HG02981 (cell line): ENCODE data around the gene DYNLT1.

Source experiments
- ATAC-seq: cut with Tn5 transposase; IDR thresholded peaks from one replicate; pipeline ENCODE4 v1.9.1; 2021; ENCODE audit warnings: mild to moderate bottlenecking, moderate library complexity; ENCODE audit not compliant: unreplicated experiment

The DYNLT1 gene

DNA sequence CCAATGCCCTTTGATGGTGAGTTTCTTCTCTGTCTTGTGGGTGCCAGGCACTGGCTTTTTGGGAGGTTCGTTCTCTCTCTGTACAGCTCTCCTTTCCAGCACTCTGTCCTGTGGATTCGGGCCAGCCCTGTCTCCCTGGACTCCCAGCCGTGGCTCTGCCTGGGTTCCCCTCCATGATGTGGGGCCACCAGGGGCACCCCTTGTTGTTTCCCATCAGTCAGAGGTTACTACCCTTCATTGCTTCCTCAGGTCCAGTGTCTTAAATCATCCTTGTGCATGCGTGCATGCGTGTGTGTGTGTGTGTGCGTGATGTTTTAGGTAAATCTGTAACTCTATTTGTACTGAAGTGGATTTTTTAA is 40.5 kb downstream of the DYNLT1 start:
- ATAC-seq = no peak

GRCh38 chr6:158603261-158604047 is 41.1 kb downstream of the DYNLT1 start:
- no peak for ATAC-seq

DNA sequence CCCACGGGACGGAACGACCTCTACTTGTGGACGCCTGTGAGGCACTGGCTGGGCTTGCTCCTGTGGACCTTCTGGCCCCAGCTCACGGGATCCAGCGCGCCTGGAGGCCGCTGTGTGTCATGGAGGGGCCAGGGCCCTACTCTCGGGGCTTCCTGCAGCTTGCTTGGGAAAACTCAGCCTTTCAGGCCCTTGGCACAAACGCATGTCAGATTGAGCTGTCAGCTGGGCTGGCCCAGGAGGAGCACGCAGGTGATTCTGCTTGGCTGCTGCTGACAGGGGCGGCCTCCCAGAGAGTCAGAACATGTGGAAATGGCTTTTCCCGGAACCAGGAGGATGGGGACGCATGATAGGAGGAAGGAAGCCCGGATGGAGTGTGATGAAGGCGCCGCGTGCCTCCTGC is 44.9 kb downstream of the DYNLT1 start:
- no peak for ATAC-seq

GRCh38 chr6:158597565-158597964 is 47.0 kb downstream of the DYNLT1 start:
- no peak for ATAC-seq

DNA sequence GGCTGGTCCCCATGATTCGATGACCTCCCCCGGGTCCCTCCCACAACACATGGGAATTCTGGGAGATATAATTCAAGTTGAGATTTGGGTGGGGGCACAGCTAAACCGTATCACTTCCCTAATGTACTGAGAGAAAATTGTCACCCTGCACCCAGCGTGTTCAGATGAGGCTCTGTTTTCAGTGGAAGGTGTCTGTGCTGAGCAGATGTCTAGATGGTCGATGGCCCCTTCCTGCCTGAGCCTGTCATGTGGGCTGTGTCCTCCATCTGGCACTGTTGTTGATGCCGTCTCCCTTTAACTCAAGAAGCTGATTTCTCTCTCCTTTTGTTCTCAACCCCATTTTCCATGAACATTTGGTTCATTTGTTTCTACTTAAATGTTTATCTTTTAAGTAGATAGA is 47.7 kb downstream of the DYNLT1 start:
- ATAC-seq = no peak

DNA sequence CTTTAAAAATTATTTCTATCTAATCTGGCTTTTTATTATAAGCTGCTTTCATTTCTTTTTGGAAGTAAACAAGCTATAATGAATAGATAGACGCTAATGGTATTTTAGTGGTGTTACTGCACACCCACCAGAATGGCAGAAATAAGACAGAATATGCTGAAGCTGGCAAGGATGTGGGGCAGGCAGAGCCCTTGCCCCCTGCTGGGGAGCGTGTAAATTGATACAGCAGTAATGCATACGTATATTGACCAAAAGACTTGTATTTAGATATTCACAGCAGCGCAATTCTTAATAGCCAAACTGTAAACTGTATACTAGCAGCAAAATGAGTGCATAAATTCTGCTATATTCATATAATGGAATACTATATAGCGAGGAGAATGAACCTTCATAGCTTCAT is 49.3 kb downstream of the DYNLT1 start:
- no peak for ATAC-seq

DNA sequence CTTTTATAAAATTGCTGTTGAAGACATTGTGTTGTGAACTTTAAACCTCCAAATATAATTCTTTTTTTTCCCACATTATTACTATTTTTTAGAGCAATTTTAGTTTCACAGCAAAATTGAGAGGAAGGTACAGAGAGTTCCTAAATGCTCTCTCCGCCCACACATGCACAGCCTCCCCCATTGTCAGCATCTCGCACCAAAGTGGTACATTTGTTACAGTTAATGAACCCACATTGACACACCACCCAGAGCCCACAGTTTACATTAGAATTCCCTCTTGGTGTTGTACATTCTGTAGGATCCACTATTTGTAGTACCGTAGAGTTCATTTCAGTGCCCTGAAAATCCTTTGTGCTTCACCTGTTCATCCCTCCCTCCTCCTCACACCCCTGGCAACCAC is 50.9 kb downstream of the DYNLT1 start:
- no peak for ATAC-seq

- ATAC-seq = no peak
These were observed 52.7 kb downstream of the DYNLT1 start for GRCh38 chr6:158591810-158592209.

GRCh38 chr6:158591134-158591809 is 53.3 kb downstream of the DYNLT1 start:
- ATAC-seq = no peak

DNA sequence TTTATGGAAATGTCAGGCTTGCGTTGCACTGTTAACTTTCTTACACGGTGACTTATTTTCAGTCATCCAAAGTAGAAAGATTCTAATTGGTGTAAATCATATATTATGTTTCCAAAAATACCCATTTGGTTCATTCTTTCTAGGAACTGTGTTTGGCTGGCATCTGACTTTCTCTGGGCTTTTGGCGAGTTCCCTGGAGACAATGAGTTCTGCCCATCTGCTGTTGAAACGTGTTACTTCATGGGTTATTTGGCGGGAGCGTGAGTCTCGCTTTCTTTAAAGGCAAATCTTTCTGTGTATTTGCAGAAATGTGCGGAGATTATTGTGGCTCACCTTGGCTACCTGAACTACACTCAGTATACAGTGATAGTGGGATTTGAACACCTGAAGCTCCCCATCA is 55.2 kb downstream of the DYNLT1 start:
- no peak for ATAC-seq

- ATAC-seq = no peak
These were observed 57.9 kb downstream of the DYNLT1 start for GRCh38 chr6:158586652-158587051.
